Measurements from ENCODE around the gene UBAP2L. TPM values are rescaled to one million over a fixed set of nuclear protein-coding genes. Genes with fewer than 3 reads are reported as not detected.
"Not testable (repeated sequence)": the region's sequence is repeated elsewhere in the genome, so short reads cannot be mapped to it uniquely, and the experiment has no call there.

Gene UBAP2L
- polyA plus RNA-seq, 4 donors = 144 to 193 (median 178) TPM

DNA sequence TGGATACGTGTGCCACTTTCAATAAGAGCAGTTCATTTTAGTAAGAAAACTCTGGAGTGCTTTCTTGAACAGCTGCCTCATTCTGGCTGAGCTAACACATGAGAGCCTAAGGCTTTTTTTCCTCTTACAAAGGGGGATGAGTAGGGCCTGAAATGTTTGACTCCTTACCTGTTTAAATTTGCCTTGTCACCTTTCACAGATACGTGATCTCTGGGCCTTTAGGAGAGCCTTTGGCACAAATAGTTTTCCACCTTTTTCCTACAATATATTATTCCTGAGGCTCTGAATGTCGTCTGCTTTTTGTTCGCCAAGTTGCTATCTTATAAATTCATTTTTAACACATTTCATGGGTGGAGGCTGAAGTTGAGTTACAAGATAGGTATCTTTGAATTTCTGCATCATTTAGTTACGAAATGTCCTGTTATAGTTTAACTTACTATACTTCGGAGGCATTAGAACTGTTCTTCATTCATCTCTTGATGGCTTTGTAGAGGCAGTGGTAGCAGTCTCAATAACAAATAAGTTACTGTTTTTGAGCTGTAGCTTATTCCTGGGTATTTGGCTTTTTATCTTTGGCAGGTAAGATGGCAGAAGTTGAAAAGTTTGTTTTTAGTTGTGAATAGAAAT is 17.2 kb downstream of the UBAP2L start:
- DNase-seq (ENCODE audit: low read depth in 4 of 4, low spot score in 3 of 4) = no peak

DNA sequence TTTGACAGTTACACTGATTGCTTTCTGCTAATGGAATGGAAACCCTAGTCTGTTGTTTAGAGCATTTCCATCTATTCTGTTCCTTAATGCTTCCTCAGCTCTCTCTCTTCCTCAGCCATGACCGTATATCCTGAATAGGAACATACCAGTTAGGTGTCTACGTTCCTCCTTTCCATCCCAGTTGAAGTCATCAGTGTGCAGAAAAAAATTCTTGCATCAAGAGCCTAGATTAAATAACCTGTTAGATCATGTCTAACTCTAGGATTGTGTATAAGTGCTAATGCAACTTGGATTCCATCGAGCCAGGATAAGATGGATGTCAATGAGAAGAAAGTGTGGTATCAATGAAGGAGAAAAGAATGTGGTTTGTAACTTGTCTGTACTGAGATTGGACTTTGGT is 18.7 kb downstream of the UBAP2L start:
- no peak for DNase-seq (ENCODE audit: low read depth in 4 of 4, low spot score in 3 of 4)

DNA sequence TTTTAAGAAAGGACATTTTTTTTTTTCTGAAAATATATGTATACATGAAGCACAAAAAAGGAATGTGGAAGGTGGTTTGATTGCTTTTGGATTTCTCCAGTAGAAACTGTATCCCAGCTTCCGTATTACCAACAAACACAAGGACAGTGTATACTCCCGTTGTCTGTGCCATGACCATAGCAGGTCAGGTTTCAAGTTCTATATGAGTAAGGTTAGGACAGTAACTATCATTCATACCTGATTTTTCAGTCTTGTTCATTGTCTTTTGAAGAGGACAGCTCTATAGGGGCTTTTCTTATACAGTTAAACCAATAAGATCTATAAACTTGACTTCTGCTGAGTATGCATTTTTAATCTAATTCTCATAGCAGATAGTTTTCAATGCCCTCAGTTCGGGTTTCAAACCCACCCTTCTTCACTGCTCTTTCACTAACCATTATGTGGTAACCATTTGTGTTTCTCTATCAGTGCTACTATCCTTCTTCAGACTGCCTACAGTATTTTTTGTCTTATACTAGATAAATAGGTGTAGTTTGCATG is 19.6 kb downstream of the UBAP2L start:
- DNase-seq (ENCODE audit: low read depth in 4 of 4, low spot score in 3 of 4) = no peak

DNA sequence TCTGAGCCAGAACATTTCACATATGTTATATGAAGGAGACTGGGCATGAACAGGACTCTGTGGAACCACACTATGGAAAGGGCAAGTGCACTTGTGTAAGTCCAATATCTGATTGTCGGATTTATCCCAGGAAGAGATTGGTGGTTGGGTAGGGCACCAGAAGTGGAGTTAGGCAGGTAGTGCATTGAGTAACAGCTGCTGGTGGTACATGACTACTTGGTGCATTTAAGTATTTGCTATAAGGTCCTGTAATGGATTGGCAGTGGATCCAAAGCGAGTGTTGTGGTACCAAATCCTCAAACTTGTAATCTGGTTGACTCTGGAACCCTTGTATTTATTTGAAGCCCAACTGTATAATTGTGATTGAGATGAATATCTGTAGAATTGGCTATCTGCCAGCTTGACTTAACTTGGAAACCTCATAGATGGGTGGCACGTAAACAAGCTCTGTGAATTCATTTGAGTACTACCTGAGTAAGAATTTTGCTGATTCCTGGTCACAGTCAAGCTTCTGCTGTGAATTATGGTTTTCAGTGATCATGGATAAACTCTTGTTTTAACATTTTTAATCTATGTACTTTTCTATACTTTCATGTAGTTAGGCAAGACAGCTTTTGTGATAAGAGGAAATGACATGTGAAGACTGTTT is 21.1 kb downstream of the UBAP2L start:
- DNase-seq (ENCODE audit: low read depth in 4 of 4, low spot score in 3 of 4) = no peak

DNA sequence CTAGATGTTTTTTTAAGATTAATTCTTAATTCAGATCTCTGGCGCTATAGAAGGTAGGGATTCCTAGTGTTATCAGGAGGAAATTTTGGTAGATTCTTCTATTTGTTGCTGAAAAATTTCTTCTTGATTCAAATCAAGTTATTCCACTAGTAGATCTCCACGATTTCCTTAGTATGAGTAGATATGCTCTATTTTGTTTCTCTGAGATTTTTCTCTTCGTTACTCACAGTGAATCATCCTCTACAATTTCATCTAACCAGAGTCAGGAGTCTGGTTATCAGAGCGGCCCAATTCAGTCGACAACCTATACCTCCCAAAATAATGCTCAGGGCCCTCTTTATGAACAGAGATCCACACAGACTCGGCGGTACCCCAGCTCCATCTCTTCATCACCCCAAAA is 32.9 kb downstream of the UBAP2L start:
- DNase-seq (ENCODE audit: low read depth in 4 of 4, low spot score in 3 of 4) = no peak

DNA sequence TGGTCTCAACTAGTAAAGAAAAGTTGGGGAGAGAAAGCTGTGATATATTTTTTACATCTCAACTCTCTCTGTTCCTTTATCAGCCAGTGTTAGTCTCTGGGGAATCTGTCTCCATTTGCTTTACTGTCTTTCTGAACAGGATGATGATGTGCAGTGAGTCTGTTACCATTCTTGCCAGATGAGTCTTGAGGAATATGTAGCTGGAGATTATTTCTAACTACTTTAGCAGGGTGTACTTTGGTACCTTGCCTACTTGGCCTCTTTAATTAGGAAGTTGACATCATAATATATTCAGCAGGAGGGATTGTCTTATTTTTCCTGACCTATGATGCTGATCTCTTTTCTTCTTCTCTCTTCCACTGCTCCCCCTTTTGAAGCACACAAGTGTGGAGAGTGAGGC is 35.9 kb downstream of the UBAP2L start:
- no peak for DNase-seq (ENCODE audit: low read depth in 4 of 4, low spot score in 3 of 4)

DNA sequence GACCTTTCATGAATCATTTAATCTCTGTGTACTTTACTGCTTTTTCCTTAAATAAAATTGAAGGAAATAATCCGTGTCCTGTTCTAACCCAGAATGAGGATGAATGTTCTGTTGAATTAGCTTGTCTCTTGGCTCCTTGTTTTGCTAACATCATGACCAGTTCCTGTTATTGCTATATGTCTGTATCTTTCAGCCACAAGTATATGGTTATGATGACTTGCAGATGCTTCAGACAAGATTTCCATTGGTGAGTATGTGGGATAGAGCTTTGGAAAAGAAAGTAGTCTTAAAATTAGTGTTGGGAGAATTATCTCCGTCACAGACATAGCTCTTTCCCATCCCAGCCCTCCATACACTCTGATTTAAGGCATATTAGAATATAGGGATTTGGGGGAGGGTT is 38.0 kb downstream of the UBAP2L start:
- no peak for DNase-seq (ENCODE audit: low read depth in 4 of 4, low spot score in 3 of 4)

DNA sequence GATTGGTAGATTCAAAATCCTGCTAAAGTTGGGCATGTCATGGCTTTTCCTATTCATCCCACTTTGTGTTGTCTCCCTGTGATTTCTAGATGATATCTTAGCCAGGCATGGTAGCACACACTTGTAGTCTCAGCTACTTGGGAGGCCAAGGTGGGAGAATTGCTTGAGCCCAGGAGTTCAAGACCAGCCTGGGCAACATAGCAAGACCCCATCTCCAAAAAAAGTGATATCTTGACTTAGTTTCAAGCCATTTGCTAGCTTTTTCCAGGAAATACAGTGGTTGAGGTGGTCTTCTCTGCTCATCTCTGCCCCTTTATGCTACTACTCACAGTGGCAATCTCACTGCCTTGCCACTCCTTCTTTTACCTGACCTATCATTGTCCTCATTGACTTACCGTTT is 39.4 kb downstream of the UBAP2L start:
- DNase-seq (ENCODE audit: low read depth in 4 of 4, low spot score in 3 of 4) = no peak

DNA sequence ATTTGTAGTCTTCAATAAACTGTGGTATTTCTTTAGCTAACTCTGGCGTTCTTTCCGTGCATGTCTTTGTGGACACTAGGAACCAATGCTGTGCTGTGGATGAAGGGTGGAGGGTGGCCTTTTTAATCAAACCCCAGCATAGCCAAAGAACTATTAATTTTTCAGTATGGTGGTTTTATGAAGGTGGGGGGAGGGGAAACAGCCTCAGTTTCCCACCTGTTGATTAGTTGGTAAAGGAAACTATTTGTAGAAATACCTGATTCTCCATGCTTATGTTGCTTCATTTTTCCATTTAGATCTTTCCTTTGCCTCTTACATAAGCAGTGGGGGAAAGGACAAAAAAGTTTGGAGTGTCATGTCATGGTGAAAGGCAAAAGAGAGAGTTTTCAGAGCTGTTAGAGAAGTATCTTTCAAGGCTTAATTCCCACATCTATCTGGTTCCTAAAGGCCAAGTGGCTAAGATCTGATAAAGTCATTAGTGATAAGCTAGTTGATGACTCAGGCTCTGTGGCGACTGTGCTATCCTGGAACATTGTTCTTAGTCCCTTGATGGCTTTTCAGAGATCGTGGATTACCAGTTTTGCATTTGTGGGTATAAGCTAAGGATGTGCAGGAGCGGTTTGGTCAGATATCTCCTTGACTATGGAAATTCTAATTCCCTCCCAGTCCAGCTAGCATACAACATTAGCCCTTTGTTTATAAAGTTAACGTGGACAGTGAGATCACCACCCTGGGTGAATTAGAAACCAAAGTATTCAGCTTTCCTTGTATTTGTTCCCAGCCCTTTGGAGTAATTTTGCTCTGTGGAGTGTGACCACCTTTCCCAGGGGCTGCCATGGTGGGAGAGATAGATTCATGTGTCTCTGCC is 42.9 kb downstream of the UBAP2L start:
- DNase-seq (ENCODE audit: low read depth in 4 of 4, low spot score in 3 of 4) = no peak

DNA sequence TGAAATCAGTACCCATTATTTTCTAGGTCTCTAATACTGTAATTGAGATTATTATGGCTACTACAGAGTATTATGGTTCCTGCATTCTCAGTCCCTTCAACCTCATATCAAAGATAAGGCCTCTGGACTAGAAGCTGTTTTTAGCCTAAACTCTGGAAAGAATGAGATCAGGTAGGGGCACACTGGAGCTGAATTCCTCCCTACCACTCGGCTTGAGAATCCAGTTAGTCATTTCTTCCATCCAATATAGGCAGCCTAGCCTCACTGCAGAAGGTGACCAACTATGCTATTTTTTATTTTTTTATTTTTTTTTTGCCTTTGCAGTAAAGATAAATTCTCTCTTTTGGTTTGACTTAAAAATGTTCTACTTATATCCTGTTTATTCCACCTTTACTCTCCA is 43.7 kb downstream of the UBAP2L start:
- DNase-seq (ENCODE audit: low read depth in 4 of 4, low spot score in 3 of 4) = no peak

DNA sequence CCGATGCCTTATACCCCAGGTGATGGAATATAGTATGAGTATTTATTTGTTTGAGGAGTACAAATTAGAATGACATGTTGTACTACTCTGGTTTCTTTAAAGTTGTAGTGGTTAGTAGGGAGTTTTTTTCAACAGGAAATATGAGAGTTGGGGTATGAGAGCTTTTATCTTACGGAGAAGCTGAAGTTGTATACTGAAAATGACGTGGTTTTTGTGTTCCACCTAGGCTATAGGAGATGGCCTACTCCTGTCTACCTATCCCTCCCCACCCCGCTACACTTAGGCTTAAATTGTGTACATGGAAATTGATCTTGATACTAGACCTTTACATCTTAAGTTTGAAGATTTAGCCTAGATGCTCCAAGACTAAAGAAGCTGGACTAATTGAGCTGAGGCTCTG is 44.8 kb downstream of the UBAP2L start:
- no peak for DNase-seq (ENCODE audit: low read depth in 4 of 4, low spot score in 3 of 4)

DNA sequence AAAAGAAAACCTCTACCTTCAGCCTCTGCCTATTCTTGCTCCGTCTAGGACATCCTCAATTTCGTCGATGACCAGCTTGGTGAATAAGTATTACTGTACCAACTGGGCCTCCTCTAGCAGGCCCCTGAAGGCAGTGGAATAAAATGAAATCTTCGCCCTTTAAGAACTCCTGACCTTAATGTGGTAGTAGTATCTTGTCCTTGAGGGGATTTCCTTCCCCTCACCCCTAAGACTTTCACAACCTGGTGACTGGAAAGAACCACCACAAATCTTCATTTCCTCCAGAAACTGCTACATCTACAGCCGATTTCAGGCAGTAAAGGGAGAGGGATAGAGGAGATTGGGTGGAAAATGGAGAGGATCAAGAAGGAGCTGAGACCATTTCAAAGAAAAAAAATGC is 50.1 kb downstream of the UBAP2L start:
- no peak for DNase-seq (ENCODE audit: low read depth in 4 of 4, low spot score in 3 of 4)

DNA sequence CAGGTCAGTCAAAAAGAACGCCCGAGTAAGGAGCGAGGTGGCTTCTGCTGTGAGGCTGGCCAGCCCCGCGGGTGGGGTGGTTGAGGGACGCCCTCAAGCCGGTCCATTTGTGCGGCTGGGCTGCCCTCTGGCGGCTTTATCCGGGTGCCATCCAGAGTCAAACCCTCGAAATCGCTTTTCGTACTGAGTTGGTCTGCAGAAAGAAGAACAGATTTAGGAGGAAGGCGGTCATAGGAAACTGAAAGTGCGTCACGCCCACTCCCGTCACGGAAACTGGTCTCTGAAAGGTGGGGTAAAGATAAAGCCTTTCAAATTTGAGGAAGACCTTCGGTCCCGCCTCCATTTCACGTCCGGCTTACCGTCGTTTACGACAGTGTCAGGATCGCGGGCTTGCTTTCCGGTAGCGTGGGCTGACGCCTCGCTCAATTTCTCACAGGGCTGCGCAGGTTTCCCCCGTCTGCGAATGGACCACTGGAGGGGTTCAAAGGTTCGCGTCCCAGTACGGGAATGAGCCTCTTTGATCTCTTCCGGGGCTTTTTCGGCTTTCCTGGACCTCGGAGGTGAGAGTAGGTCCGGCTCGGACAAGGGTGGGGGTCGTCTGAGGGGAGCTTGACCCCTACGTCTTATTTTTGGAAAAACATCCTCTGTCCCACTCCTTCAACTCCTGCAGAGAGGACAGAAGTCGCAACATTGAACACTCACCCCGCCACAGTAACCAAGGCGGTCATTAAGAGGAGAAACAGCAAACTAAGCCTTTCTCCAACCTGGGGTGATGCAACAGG is 51.7 kb downstream of the UBAP2L start, which contains the start of gene HAX1:
HAX1 (plus strand) TSS at position 413 of the 782 bp plus-strand sequence; CDS start at position 508, 95 bp downstream.
- peak; percentile 85 to 92 (median 90) for DNase-seq (ENCODE audit: low read depth in 4 of 4, low spot score in 3 of 4)

DNA sequence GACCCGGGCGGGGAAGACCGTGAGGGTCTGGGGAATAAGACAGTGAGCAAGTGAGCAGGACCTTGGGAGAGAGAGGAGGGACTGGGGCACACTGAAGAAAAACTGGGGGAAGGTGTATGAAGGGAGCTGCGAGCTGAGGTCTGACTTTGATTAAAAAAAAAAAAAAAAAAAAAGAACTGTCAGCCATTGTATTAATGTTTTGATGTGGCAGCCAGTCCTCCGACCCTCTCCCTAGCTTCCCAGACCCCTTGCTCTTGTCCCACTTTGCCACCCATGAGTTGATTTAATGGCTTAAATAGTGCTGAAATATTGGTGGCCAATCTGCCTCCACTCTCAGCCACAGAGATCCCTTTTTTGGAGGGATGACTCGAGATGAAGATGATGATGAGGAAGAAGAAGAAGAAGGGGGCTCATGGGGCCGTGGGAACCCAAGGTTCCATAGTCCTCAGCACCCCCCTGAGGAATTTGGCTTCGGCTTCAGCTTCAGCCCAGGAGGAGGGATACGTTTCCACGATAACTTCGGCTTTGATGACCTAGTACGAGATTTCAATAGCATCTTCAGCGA is 52.3 kb downstream of the UBAP2L start:
- DNase-seq (ENCODE audit: low read depth in 4 of 4, low spot score in 3 of 4) = peak in 1 of 4 donors; percentile 6

DNA sequence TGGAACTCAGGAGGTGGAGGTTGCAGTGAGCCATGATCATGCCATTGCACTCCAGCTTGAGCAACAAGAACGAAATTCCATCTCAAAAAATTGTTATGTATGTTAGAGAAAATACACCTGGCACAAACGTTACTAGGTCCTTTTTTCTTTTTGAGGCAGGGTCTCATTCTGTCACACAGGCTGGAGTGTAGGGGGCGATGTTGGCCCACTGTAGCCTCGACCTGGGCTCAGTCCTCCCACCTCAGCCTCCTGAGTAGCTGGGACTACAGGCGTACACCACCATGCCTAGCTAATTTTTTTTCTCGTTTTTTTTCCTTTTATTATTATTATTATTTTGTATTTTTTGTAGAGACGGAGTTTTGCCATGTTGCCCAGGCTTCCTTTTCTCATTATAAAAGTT is 56.0 kb downstream of the UBAP2L start:
- DNase-seq (ENCODE audit: low read depth in 4 of 4, low spot score in 3 of 4) = no peak

DNA sequence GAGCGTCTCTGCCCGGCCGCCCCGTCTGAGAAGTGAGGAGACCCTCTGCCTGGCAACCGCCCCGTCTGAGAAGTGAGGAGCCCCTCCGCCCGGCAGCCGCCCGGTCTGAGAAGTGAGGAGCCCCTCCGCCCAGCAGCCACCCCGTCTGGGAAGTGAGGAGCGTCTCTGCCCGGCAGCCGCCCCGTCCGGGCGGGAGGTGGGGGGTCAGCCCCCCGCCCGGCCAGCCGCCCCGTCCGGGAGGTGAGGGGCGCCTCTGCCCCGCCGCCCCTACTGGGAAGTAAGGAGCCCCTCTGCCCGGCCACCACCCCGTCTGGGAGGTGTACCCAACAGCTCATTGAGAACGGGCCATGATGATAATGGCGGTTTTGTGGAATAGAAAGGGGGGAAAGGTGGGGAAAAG is 66.8 kb downstream of the UBAP2L start:
- not testable (repeated sequence) for DNase-seq (ENCODE audit: low read depth in 4 of 4, low spot score in 3 of 4)

DNA sequence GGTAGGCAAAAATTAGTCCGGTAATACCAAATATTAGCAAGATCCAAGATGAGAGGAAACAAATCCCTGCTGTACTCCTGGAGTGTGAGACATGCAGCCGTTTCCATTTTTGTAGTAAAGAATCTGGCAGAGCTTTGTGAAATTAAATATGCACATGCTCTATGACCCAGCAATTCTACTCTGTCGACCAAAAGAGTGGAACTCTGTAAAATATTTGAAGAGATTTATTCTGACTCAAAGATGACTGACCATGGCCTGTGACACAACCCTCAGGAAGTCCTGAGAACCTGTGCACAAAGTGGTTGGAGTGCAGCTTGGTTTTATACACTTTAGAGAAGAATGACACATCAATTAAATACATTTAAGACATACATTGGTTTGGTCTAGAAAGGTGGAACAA is 67.9 kb downstream of the UBAP2L start:
- no peak for DNase-seq (ENCODE audit: low read depth in 4 of 4, low spot score in 3 of 4)

DNA sequence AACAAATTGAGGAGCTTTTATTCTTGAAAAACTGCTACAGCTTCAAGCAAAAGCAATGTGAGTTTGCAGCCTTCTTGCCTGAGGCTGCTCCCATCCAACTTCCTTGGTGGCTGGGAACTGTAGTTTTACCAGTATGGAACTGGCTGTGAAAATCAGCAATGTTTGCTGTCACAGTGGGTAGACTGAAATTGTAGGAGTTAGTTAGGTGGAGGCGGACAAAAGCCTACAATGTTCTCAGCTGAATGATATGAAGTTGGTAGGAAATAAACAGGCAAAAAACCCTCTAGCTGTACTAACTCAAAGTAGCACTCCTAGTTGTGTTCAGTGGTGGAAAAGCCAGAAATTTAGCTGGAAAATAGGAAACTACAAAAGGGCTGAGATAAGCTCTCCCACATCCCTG is 70.2 kb downstream of the UBAP2L start:
- no peak for DNase-seq (ENCODE audit: low read depth in 4 of 4, low spot score in 3 of 4)

DNA sequence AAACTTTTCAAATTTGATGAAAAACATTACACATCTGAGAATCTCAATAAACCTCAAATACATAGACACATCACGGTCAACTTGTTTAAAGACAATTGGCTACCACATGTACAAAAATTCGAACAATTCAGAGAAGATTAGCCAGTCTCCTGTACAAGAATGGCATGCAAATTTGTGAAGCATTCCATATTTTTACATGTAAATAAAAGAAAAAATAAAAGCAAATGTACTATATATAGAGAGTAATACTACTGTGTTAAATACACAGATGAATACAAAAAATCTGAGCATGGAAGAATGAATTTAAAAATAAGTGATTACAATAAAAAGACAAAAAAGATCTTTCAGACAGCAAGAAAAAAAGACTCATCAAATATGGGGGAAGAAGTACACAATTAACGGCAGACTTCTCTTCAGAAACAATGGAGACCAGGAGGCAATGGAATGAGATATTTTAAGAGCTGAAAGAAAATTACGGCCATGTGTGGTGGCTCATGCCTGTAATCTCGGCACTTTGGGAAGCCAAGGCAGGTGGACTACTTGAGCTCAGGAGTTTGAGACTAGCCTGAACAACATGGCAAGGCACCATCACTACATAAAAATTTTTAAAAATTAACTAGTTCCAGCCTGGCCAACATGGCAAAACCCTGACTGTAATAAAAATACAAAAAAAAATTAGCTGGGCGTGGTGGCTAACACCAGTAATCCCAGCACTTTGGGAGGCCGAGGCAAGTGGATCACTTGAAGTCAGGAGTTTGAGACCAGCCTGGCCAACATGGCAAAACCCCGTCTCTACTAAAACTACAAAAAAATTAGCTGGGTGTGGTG is 74.9 kb downstream of the UBAP2L start:
- no peak for DNase-seq (ENCODE audit: low read depth in 4 of 4, low spot score in 3 of 4)

All from left renal pelvis (tissue), 4 donors.